ENCODE data around the gene EMC10.

The EMC10 gene

DNA sequence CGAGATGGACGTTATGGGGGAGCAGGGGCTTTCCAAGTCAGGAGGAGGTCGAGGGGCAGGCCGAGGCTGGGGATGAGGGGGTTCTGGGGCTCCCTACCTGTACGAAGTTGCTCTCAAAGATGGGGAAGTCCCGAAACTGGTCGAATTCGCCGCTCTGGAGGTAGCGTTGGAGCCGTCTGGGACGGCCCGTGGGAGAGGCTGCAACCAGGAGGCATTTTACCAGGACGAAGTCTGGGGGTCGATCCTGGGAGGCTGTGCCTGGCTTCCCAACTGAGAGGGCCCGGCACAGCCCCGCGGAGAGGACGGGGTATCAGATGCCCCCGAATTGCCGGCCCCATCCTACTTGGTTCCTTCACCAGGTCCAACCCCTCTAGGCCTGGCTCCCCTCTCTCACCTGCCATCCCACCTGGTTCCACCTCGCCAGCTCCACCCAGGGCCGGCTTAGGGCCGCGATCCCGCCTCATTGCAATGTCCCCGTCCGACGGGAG lies 527 bp upstream of the EMC10 start:
- TF ChIP-seq, protein P1, sequence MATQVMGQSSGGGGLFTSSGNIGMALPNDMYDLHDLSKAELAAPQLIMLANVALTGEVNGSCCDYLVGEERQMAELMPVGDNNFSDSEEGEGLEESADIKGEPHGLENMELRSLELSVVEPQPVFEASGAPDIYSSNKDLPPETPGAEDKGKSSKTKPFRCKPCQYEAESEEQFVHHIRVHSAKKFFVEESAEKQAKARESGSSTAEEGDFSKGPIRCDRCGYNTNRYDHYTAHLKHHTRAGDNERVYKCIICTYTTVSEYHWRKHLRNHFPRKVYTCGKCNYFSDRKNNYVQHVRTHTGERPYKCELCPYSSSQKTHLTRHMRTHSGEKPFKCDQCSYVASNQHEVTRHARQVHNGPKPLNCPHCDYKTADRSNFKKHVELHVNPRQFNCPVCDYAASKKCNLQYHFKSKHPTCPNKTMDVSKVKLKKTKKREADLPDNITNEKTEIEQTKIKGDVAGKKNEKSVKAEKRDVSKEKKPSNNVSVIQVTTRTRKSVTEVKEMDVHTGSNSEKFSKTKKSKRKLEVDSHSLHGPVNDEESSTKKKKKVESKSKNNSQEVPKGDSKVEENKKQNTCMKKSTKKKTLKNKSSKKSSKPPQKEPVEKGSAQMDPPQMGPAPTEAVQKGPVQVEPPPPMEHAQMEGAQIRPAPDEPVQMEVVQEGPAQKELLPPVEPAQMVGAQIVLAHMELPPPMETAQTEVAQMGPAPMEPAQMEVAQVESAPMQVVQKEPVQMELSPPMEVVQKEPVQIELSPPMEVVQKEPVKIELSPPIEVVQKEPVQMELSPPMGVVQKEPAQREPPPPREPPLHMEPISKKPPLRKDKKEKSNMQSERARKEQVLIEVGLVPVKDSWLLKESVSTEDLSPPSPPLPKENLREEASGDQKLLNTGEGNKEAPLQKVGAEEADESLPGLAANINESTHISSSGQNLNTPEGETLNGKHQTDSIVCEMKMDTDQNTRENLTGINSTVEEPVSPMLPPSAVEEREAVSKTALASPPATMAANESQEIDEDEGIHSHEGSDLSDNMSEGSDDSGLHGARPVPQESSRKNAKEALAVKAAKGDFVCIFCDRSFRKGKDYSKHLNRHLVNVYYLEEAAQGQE (IDR thresholded peaks at IDR 0.05; ENCODE audit: insufficient read depth in 1 of 2, low read depth in 2 of 2, low read length in 2 of 2) = no peak
- TF ChIP-seq FOXP2 (optimal IDR thresholded peaks at IDR 0.05; ENCODE audit: borderline replicate concordance, extremely low read depth, extremely low read length, insufficient read depth) (no peak), SIN3A (IDR thresholded peaks at IDR 0.05; ENCODE audit: borderline replicate concordance, insufficient read depth, low read length) (no peak), POLR2AphosphoS5 (IDR thresholded peaks at IDR 0.05; ENCODE audit: low read depth, low read length) (no peak), TAF1 (IDR thresholded peaks at IDR 0.05; ENCODE audit: borderline replicate concordance, insufficient read depth, low read length) (no peak)

DNA sequence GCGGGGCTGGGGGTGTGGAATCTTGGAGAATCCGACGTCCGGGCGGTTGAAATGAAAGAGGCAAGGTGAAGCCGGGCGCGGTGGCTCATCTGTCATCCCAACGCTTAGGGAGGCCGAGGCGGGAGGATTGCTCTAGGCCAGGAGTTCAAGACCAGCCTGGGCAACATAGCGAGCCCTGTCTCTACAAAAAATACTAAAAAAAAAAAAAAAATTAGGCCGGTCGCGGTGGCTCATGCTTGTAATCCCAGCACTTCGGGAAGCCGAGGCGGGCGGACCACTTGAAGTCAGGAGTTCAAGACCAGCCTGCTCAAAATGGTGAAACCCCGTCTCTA lies 566 bp downstream of the EMC10 start:
- TF ChIP-seq, protein P1 (IDR thresholded peaks at IDR 0.05; ENCODE audit: insufficient read depth in 1 of 2, low read depth in 2 of 2, low read length in 2 of 2) = no peak
- no peak for TF ChIP-seq TAF1 (IDR thresholded peaks at IDR 0.05; ENCODE audit: borderline replicate concordance, insufficient read depth, low read length)
- TF ChIP-seq FOXP2 (optimal IDR thresholded peaks at IDR 0.05; ENCODE audit: borderline replicate concordance, extremely low read depth, extremely low read length, insufficient read depth) = no peak
- no peak for TF ChIP-seq POLR2AphosphoS5 (IDR thresholded peaks at IDR 0.05; ENCODE audit: low read depth, low read length)
- TF ChIP-seq SIN3A (IDR thresholded peaks at IDR 0.05; ENCODE audit: borderline replicate concordance, insufficient read depth, low read length) = no peak

DNA sequence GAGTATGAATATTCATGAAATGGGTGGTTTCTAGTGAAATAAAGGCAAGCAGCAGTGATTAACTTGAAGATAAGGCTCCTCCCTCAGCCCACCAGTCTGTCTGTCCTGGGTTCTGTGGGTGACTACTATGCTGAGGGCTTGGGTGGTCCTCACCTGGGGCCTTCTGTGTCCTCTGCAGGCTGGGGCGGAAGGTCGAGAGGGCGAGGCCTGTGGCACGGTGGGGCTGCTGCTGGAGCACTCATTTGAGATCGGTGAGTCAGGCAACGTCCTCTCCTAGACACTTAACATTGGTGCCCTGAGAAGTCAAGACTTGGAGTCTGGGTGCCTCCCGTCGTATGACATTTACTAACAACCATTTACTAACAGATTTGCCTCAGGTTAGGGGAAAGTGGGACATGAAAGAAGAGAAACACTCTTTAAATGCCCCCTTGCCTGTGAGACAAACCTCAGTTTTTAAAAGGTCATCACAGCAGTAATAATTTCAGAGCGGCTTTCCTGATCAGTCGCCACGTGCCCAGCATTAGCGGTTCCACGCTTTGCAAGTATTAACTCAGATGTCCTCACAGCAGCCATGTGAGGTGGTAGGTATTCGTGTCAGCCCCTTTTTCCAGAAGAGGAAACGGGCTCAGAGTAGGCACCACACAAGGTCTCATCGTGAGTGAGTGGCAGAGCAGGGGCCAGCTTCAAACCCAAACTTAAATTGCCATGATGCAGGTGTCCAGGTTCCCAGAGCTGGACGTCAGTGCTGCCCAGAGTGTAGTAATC lies 1.6 kb downstream of the EMC10 start:
- TF ChIP-seq POLR2AphosphoS5 (IDR thresholded peaks at IDR 0.05; ENCODE audit: low read depth, low read length) = no peak
- TF ChIP-seq, protein P1 (IDR thresholded peaks at IDR 0.05; ENCODE audit: insufficient read depth in 1 of 2, low read depth in 2 of 2, low read length in 2 of 2) = no peak
- TF ChIP-seq SIN3A (IDR thresholded peaks at IDR 0.05; ENCODE audit: borderline replicate concordance, insufficient read depth, low read length) = no peak
- TF ChIP-seq TAF1 (IDR thresholded peaks at IDR 0.05; ENCODE audit: borderline replicate concordance, insufficient read depth, low read length) = no peak
- TF ChIP-seq FOXP2 (optimal IDR thresholded peaks at IDR 0.05; ENCODE audit: borderline replicate concordance, extremely low read depth, extremely low read length, insufficient read depth) = no peak

DNA sequence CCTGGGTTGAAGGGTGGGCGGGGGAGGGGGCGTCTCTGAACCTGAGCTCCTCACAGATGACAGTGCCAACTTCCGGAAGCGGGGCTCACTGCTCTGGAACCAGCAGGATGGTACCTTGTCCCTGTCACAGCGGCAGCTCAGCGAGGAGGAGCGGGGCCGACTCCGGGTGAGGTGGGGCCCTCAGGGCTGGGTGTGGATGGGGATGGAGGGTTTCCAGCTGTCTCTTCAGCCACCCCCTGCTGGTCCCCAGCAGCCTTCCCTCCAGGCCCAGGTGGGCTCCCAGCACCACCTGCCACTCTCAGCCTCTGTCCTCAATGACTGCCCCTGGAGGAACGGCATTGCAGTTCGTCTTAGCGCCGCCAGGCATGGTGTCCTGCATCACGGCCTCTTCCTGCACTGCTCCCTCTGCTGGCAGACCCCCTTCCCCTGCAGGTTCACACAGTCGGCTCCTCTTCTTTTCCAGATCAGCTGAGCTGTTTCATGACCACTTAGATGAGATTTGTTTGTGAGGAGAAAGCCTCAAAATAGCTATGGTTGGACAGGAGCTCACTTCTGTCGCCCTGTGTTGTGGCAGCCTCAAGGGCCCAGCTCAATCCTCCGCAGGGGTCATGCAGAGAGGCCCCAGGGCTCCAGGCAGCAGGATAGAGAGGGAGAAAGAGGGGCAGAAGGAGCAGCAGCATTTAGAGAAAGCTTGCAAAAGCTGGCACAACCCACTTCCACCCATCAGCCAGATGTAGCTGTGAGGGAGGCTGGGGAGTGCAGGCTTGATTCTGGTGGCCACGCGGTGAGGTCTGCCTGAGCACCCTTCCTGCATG lies 2.8 kb downstream of the EMC10 start:
- TF ChIP-seq FOXP2 (optimal IDR thresholded peaks at IDR 0.05; ENCODE audit: borderline replicate concordance, extremely low read depth, extremely low read length, insufficient read depth) = no peak
- TF ChIP-seq, protein P1 (IDR thresholded peaks at IDR 0.05; ENCODE audit: insufficient read depth in 1 of 2, low read depth in 2 of 2, low read length in 2 of 2) = no peak
- TF ChIP-seq SIN3A (IDR thresholded peaks at IDR 0.05; ENCODE audit: borderline replicate concordance, insufficient read depth, low read length) = no peak
- TF ChIP-seq TAF1 (IDR thresholded peaks at IDR 0.05; ENCODE audit: borderline replicate concordance, insufficient read depth, low read length) = no peak
- no peak for TF ChIP-seq POLR2AphosphoS5 (IDR thresholded peaks at IDR 0.05; ENCODE audit: low read depth, low read length)
